K562 (cell line): Measurements from ENCODE around the gene CPM. TPM values are rescaled to one million over a fixed set of nuclear protein-coding genes. Genes with fewer than 3 reads are reported as not detected.

Source experiments
- ATAC-seq: fragments of 200-7000 bp; cut with Tn5 transposase; 3 replicates; pipeline ENCODE4 v1.9.1; 2020; ENCODE audit warnings: moderate library complexity
- BruUV-seq: library from RNA; stranded (reverse); fragments of 400-500 nt; replicated peaks from 2 replicates; lab custom pipeline; 2021; lab: Mats Ljungman, UMichigan
- CTCF ChIA-PET: fragments of 300-600 bp; formaldehyde crosslinking; extraction: SDS; loops from one replicate; lab custom pipeline; 2021; ENCODE audit warnings: low intra/inter-chr PET ratio; lab: Yijun Ruan, JAX
- POLR2A ChIA-PET: fragments of 300-600, 350-650 bp; sonication (Branson Sonifier 250); formaldehyde crosslinking; extraction: SDS; loops from one replicate; lab custom pipeline; 2021; ENCODE audit warnings: antibody characterized with exemption, inconsistent platforms; lab: Yijun Ruan, JAX
- DNase-seq, 4 experiments: peaks; one replicate each; pipeline versions ENCODE4 v3.0.0 to v3.0.0-alpha.2; 2011 to 2018; ENCODE audit warnings: low spot score in 3 of 4, mixed read lengths in 3 of 4; ENCODE audit errors: extremely low read depth in 1 of 4
- FAIRE-seq: peaks from 2 replicates; lab custom pipeline; 2011; peaks lifted over from hg19 to GRCh38; lab: Jason Lieb, UNC
- H2AFZ ChIP-seq: 2 replicates; pipeline ENCODE4 v1.6.0; 2011; ENCODE audit warnings: low read depth, low read length, control low read depth, inconsistent platforms
- H3K27ac ChIP-seq: fragments of 200-600 bp; 3 replicates; pipeline ENCODE4 v1.8.0; 2011; ENCODE audit warnings: low read depth, mild to moderate bottlenecking, control low read depth, inconsistent platforms, low read length, moderate library complexity, mixed read lengths; ENCODE audit errors: extremely low read depth
- H3K27me3 ChIP-seq, 2 experiments: fragments of 300-600 bp in 1 of 2; 2 replicates in 1 of 2; 3 replicates in 1 of 2; pipeline versions ENCODE4 v1.6.0 to v1.8.0; 2011; ENCODE audit warnings: inconsistent platforms in 2 of 2, low read length in 2 of 2, mild to moderate bottlenecking in 1 of 2, mixed read lengths in 1 of 2, moderate library complexity in 1 of 2; ENCODE audit not compliant: control insufficient read depth in 2 of 2, insufficient read depth in 2 of 2
- H3K36me3 ChIP-seq: fragments of 300-600 bp; 3 replicates; pipeline ENCODE4 v1.8.0; 2011; ENCODE audit warnings: mild to moderate bottlenecking, low read length, inconsistent platforms; ENCODE audit not compliant: control insufficient read depth, insufficient read depth
- H3K4me1 ChIP-seq, 2 experiments: fragments of 200-600 bp in 1 of 2; replicated peaks in 1 of 2; 2 replicates in 1 of 2; 3 replicates in 1 of 2; pipeline versions ENCODE4 v1.5.1 to v1.8.0; 2011; ENCODE audit warnings: inconsistent platforms in 2 of 2, low read length in 2 of 2, mild to moderate bottlenecking in 1 of 2, mixed read lengths in 1 of 2, moderate library complexity in 1 of 2; ENCODE audit not compliant: control insufficient read depth in 2 of 2, insufficient read depth in 2 of 2
- H3K4me2 ChIP-seq: 2 replicates; pipeline ENCODE4 v1.6.1; 2011; ENCODE audit warnings: low read length, control low read depth, inconsistent platforms, mixed read lengths; ENCODE audit not compliant: insufficient read depth
- H3K4me3 ChIP-seq: fragments of 200-600 bp; sonication (generic), shearing (Covaris generic); 2 replicates; pipeline ENCODE4 v1.5.1; 2016; ENCODE audit warnings: control low read depth, inconsistent platforms
- H3K79me2 ChIP-seq: fragments of 200-600 bp; 3 replicates; pipeline ENCODE4 v1.8.0; 2011; ENCODE audit warnings: low read length, inconsistent platforms; ENCODE audit not compliant: control insufficient read depth, insufficient read depth
- H3K9ac ChIP-seq, 2 experiments: 2 replicates each; pipeline versions ENCODE4 v1.6.0 to v1.6.1; 2011; ENCODE audit warnings: low read depth in 2 of 2, low read length in 2 of 2, control low read depth in 1 of 2, inconsistent platforms in 1 of 2, mild to moderate bottlenecking in 1 of 2, mixed read lengths in 1 of 2; ENCODE audit not compliant: insufficient read depth in 1 of 2
- H3K9me1 ChIP-seq: one replicate; pipeline ENCODE4 v1.6.0; 2011; ENCODE audit warnings: inconsistent platforms, mild to moderate bottlenecking, low read length, moderate library complexity; ENCODE audit not compliant: control insufficient read depth, insufficient read depth
- H3K9me3 ChIP-seq: replicated peaks from 2 replicates; pipeline ENCODE4 v1.5.1; 2011; ENCODE audit warnings: low read depth, low read length, inconsistent platforms; ENCODE audit not compliant: control insufficient read depth, insufficient read depth
- H4K20me1 ChIP-seq: replicated peaks from 2 replicates; pipeline ENCODE4 v1.6.1; 2011; ENCODE audit warnings: low read length, inconsistent platforms, mixed read lengths; ENCODE audit not compliant: control insufficient read depth, insufficient read depth
- BCOR ChIP-seq: fragments of 450-650 bp; IDR thresholded peaks from 2 replicates; pipeline ENCODE4 v1.6.1; 2016
- CBFA2T3 ChIP-seq: fragments of 450-650 bp; IDR thresholded peaks from 2 replicates; pipeline ENCODE4 v1.6.1; 2017
- JUN ChIP-seq, 2 experiments: sonication (generic) in 1 of 2; formaldehyde crosslinking in 1 of 2; IDR thresholded peaks; 2 replicates each; pipeline versions ENCODE4 v1.6.1 to v1.8.0; 2012 to 2022; ENCODE audit warnings: borderline replicate concordance in 2 of 2, mild to moderate bottlenecking in 2 of 2, improper control_type of control experiment in 1 of 2, low read depth in 1 of 2, low read length in 1 of 2, missing genetic modification reagents in 1 of 2
- KDM1A ChIP-seq, 2 experiments: fragments of 450-650 bp; IDR thresholded peaks; 2 replicates each; pipeline ENCODE4 v1.6.1; 2016; ENCODE audit warnings: mild to moderate bottlenecking in 2 of 2
- RBM25 ChIP-seq: fragments of 200-400 bp; formaldehyde crosslinking; IDR thresholded peaks from 2 replicates; pipeline ENCODE4 v1.6.1; 2018; ENCODE audit warnings: low read length, low read depth, moderate library complexity; ENCODE audit not compliant: severe bottlenecking
- XRCC5 ChIP-seq: fragments of 200-400 bp; formaldehyde crosslinking; IDR thresholded peaks from 2 replicates; pipeline ENCODE4 v1.6.1; 2017; ENCODE audit warnings: low read depth, mild to moderate bottlenecking, low read length
- ZNF146 ChIP-seq: IDR thresholded peaks from one replicate; pipeline ENCODE4 v1.6.1; 2018; ENCODE audit warnings: missing compliant biosample characterization; ENCODE audit not compliant: unreplicated experiment
- ZNF77 ChIP-seq: fragments of 250-450 bp; sonication (Bioruptor Pico); IDR thresholded peaks from 2 replicates; pipeline ENCODE4 v1.5.0; 2020
- WGBS: fragments of 100-300 bp; shearing (Covaris generic); methylation state at CpG from one replicate; pipeline ENCODE4 v1.1.6; 2016; ENCODE audit warnings: low coverage, mixed read lengths; ENCODE audit not compliant: insufficient coverage; ENCODE audit errors: missing lambda C conversion rate; 5-methylcytosine and 5-hydroxymethylcytosine counted together
- in situ Hi-C: fragments of 300-500 bp; cut with MboI; formaldehyde crosslinking; loops from 4 replicates; pipeline ENCODE4 v1.15.0; 2018; ENCODE audit warnings: inconsistent platforms, mixed read lengths
- intact Hi-C: fragments of 100-400 bp; cut with micrococcal nuclease; formaldehyde crosslinking; loops from 2 replicates; pipeline ENCODE4 v1.14.2; 2022
- polyA plus RNA-seq, 8 experiments: library from polyadenylated mRNA; depleted of rRNA in 4 of 8; stranded (reverse) in 5 of 8; unstranded in 3 of 8; fragments of >200 nt; fragmentation: Nextera tagmentation in 2 of 8; fragmentation: Illumina TruSeq in 1 of 8; extraction: Ambion mirVana in 2 of 8; extraction: Trizol in 1 of 8; gene quantifications; 2 replicates each; pipeline versions ENCODE4 v1.2.1 to v1.2.3, GENCODE V29; 2011 to 2014; ENCODE audit warnings: inconsistent platforms in 1 of 8, missing spikeins in 1 of 8
- total RNA-seq, 7 experiments: library from RNA; depleted of rRNA in 6 of 7; stranded (reverse); fragments of >200 nt in 6 of 7; fragmentation: Illumina TruSeq in 2 of 7; extraction: Trizol in 2 of 7; gene quantifications; 2 replicates each; pipeline versions ENCODE4 v1.2.1 to v1.2.3, GENCODE V29; 2011 to 2021; ENCODE audit warnings: low replicate concordance in 1 of 7
- TF ChIP-seq, protein P1 (sequence below): sonication (generic); formaldehyde crosslinking; IDR thresholded peaks from 2 replicates; pipeline ENCODE4 v1.8.0; 2023; ENCODE audit warnings: mild to moderate bottlenecking, missing genetic modification reagents

The CPM gene
- total and polyA plus RNA-seq, 9 of the 15 experiments (the other 6 are each of a cell fraction or from before 2014, with no cell fraction given): 0.31 TPM; not detected in 8

DNA sequence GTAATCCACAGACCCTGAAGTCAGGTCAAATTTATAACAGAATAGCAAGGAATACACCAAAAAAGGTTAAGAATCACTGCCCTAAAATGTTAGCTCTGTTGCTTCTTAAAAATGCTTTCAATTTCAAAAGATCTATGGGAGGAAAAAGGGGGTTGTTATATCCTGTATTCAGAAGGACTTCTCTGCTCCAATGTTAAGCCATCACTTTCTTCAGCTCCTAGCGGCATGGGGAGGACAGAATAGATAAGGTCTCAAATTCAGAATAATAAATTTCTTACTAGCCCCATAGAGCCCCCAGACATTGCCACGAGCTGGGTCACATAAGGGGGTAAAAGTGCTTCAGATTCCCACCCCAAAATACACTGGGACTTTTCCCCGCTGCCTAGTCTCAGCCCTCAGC, 49.8 kb downstream of the CPM start (continued):
- TF ChIP-seq, protein P1, sequence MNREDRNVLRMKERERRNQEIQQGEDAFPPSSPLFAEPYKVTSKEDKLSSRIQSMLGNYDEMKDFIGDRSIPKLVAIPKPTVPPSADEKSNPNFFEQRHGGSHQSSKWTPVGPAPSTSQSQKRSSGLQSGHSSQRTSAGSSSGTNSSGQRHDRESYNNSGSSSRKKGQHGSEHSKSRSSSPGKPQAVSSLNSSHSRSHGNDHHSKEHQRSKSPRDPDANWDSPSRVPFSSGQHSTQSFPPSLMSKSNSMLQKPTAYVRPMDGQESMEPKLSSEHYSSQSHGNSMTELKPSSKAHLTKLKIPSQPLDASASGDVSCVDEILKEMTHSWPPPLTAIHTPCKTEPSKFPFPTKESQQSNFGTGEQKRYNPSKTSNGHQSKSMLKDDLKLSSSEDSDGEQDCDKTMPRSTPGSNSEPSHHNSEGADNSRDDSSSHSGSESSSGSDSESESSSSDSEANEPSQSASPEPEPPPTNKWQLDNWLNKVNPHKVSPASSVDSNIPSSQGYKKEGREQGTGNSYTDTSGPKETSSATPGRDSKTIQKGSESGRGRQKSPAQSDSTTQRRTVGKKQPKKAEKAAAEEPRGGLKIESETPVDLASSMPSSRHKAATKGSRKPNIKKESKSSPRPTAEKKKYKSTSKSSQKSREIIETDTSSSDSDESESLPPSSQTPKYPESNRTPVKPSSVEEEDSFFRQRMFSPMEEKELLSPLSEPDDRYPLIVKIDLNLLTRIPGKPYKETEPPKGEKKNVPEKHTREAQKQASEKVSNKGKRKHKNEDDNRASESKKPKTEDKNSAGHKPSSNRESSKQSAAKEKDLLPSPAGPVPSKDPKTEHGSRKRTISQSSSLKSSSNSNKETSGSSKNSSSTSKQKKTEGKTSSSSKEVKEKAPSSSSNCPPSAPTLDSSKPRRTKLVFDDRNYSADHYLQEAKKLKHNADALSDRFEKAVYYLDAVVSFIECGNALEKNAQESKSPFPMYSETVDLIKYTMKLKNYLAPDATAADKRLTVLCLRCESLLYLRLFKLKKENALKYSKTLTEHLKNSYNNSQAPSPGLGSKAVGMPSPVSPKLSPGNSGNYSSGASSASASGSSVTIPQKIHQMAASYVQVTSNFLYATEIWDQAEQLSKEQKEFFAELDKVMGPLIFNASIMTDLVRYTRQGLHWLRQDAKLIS (CRISPR knock-in tag): no peak
- TF ChIP-seq ZNF77 (CRISPR knock-in tag): no peak

DNA sequence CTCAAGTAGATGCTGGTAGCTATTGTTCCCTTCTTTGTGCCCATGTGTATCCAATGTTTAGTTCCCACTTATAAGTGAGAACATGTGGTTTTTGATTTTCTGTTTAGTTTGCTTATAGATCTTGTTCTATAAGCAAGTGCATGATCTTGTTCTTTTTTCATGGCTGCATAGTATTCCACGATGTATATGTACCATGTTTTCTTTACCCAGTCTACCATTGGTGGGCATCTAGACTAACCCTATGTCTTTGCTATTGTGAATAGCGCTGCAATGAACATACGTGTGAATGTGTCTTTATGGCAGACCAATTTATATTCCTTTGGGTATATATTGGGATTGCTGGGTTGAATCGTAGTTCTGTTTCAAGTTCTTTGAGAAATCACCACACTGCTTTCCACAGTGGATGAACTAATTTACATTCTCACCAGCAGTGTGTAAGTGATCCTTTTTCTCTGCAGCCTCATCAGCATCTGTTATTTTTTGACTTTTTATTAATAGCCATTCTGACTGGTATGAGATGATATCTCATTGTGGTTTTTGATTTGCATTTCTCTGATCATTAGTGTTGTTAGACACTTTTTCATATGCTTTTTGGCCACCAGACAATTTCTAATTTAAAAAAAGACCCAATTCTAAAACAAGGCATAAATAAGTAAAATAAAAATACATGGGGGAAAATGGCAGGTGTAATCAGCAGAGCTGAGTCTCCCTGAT, 50.6 kb downstream of the CPM start:
- Histone ChIP-seq H3K9me1 (no peaks in the 10 kb centered on the region), H3K9me3 (no peaks in the 10 kb centered on the region; the same call in 1 of the 2 replicates), H3K4me3 (no peak overlapping the region), H3K79me2 (no peaks in the 10 kb centered on the region), H3K9ac (no peak overlapping the region), H3K36me3 (no peaks in the 10 kb centered on the region), H3K4me1 (no peaks in the 10 kb centered on the region), H3K4me2 (no peak overlapping the region), H2AFZ (no peak overlapping the region), H4K20me1 (no peaks in the 10 kb centered on the region), H3K27ac (no peak overlapping the region), H3K27me3 (peaks cover 5 to 17% of the 10 kb centered on the region in 2 experiments; a peak in 3 of 5 replicates)
- peak; percentile 59 for TF ChIP-seq RBM25
- TF ChIP-seq KDM1A (IDR thresholded peaks at IDR 0.05): peak; percentile 18 to 58; a peak in 1 of 4 replicates
- TF ChIP-seq CBFA2T3: no peak
- TF ChIP-seq BCOR: peak; percentile 70
- TF ChIP-seq JUN (IDR thresholded peaks at IDR 0.05; ENCODE audit: borderline replicate concordance, low read depth, low read length): no peak
- TF ChIP-seq JUN (CRISPR knock-in tag; IDR thresholded peaks at IDR 0.05; ENCODE audit: borderline replicate concordance): no peak
- peak; percentile 98 for TF ChIP-seq ZNF146
- no peak for TF ChIP-seq XRCC5
- intact Hi-C loops (no loop called here), in situ Hi-C loops (no loop called here)
- ChIA-PET CTCF (interaction anchor here (0.5 kb wide), 1 partner anchor 485 kb away, joined by 4 read pairs; no protein-coding TSS in a partner anchor), POLR2A (no interaction called here)
- ATAC-seq: no peak
- 11% methylated on average over 4 of the region's 4 CpGs for WGBS
- no peak for FAIRE-seq
- no TSS peak for BruUV-seq
- no peak for DNase-seq
